Measurements from ENCODE around the gene CCDC182.

The CCDC182 gene

GRCh38 chr17:57774872-57775271 is 29.8 kb upstream of the CCDC182 start:
- DNase-seq (ENCODE audit: low spot score), result no peak
- no peak for TF ChIP-seq CTCF (IDR thresholded peaks at IDR 0.05; ENCODE audit: borderline replicate concordance, control extremely low read depth, extremely low read depth, insufficient read depth, missing control alignments)
- in situ Hi-C loops (cut with MboI; ENCODE audit: low sequenced_read_pairs, unreplicated experiment), result no loop called here

- TF ChIP-seq CTCF (IDR thresholded peaks at IDR 0.05; ENCODE audit: borderline replicate concordance, control extremely low read depth, extremely low read depth, insufficient read depth, missing control alignments), result no peak
- no peak for DNase-seq (ENCODE audit: low spot score)
- in situ Hi-C loops (cut with MboI; ENCODE audit: low sequenced_read_pairs, unreplicated experiment), result no loop called here
These were observed 28.5 kb upstream of the CCDC182 start for GRCh38 chr17:57773557-57773956.

- in situ Hi-C loops (cut with MboI; ENCODE audit: low sequenced_read_pairs, unreplicated experiment), result no loop called here
- TF ChIP-seq CTCF (IDR thresholded peaks at IDR 0.05; ENCODE audit: borderline replicate concordance, control extremely low read depth, extremely low read depth, insufficient read depth, missing control alignments), result no peak
- DNase-seq (ENCODE audit: low spot score), result no peak
These were observed 27.7 kb upstream of the CCDC182 start for GRCh38 chr17:57772774-57773173.

GRCh38 chr17:57767561-57767960 is 22.5 kb upstream of the CCDC182 start:
- DNase-seq (ENCODE audit: low spot score), result no peak
- in situ Hi-C loops (cut with MboI; ENCODE audit: low sequenced_read_pairs, unreplicated experiment), result no loop called here
- TF ChIP-seq CTCF (IDR thresholded peaks at IDR 0.05; ENCODE audit: borderline replicate concordance, control extremely low read depth, extremely low read depth, insufficient read depth, missing control alignments), result no peak

- in situ Hi-C loops (cut with MboI; ENCODE audit: low sequenced_read_pairs, unreplicated experiment), result no loop called here
- no peak for DNase-seq (ENCODE audit: low spot score)
- no peak for TF ChIP-seq CTCF (IDR thresholded peaks at IDR 0.05; ENCODE audit: borderline replicate concordance, control extremely low read depth, extremely low read depth, insufficient read depth, missing control alignments)
These were observed 21.3 kb upstream of the CCDC182 start for GRCh38 chr17:57766318-57766943.

- in situ Hi-C loops (cut with MboI; ENCODE audit: low sequenced_read_pairs, unreplicated experiment), result no loop called here
- DNase-seq (ENCODE audit: low spot score), result no peak
These were observed 17.6 kb upstream of the CCDC182 start for GRCh38 chr17:57762452-57763395.

More at GRCh38 chr17:57762452-57763395, 17.6 kb upstream of the CCDC182 start:
- no peak for TF ChIP-seq CTCF (IDR thresholded peaks at IDR 0.05; ENCODE audit: borderline replicate concordance, control extremely low read depth, extremely low read depth, insufficient read depth, missing control alignments)
